ENCODE results near the gene VANGL1. TPM values are rescaled to one million over a fixed set of nuclear protein-coding genes. Genes with fewer than 3 reads are reported as not detected.

Gene VANGL1
- total RNA-seq, 1 experiment from 2014 or later = 20.5 TPM

GRCh38 chr1:115666206-115666605 is 24.4 kb downstream of the VANGL1 start:
- DNase-seq (ENCODE audit: extremely low read depth, low read depth) = no peak

GRCh38 chr1:115666702-115667101 is 24.9 kb downstream of the VANGL1 start:
- no peak for DNase-seq (ENCODE audit: extremely low read depth, low read depth)

DNA sequence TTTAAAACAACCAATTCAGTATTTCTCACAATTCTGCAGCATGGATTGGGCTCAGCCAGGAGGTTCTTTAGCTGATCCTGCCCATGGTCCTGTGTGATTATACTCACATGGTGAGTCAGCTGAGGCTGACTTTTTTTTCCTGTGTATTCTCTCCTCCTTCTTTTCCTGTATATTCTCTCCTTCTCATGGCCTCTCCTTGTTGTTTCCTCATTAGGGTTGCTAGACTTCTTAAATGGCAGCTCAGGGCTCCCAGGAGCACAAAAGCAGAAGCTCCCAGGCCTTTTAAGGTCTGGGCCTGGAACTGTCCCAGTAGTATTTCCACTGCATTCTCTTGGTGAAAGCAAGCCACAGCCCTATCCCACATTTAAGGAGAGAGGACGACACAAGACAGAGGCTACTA is 26.8 kb downstream of the VANGL1 start:
- DNase-seq (ENCODE audit: extremely low read depth, low read depth) = no peak

- DNase-seq (ENCODE audit: extremely low read depth, low read depth) = peak; percentile 47
These were observed 27.4 kb downstream of the VANGL1 start for GRCh38 chr1:115669002-115669673.

DNA sequence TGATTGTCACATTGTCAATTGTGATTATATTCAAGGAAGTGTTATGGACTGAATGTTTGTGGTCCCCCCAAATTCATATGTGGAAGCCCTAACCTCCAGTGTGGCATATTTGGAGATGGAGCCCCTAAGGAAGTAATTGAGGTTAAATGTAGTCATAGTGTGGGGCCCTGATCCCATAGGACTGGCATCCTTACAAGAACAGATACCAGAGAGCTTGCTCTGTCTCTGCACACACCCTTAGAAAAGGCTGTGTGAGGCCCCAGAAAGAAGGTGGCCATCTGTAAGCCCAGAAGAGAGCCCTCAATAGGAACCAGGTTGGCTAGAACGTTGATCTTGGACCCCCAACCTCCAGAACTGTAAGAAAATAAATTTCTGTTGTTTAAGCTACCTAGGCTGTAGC is 28.1 kb downstream of the VANGL1 start:
- DNase-seq (ENCODE audit: extremely low read depth, low read depth) = no peak

GRCh38 chr1:115670476-115671175 is 28.9 kb downstream of the VANGL1 start:
- DNase-seq (ENCODE audit: extremely low read depth, low read depth) = no peak

DNA sequence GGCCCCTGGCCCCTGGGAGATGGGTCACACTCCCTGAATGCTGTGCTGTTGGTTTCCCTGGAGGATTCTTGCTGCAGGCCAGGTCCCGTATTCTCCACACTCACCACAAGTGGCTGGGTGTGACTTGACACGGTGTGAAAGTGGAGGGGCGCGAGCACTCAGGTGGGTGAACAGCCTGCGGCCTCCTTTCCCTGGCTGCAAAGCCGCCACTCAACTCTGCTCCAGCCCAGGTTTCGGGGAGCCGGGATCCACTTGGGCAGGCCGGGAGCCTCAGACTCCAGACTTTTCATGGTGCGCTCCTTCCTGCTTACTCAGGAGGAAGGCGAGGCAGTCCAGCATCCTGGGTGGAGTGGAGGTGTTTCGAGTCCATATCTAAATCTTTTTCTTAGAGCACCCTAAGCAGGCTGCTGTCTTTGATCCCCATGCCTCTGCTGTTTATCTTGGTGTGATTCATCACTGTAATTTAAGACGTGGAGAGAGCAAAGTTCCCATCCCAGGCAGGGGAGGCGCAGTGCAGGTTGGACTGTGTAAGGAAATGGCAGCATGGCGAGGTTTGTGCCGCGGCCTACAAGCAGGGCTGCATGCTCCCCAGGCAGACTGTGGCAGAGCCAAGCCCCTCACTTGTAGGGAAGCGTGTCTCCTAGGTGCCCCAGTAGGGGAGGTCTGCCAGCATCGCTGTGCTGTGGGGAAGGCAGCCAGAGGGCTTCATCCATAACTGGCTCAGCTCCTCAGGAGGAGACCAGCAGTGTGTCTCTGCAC is 29.6 kb downstream of the VANGL1 start:
- peak; percentile 34 for DNase-seq (ENCODE audit: extremely low read depth, low read depth)

DNA sequence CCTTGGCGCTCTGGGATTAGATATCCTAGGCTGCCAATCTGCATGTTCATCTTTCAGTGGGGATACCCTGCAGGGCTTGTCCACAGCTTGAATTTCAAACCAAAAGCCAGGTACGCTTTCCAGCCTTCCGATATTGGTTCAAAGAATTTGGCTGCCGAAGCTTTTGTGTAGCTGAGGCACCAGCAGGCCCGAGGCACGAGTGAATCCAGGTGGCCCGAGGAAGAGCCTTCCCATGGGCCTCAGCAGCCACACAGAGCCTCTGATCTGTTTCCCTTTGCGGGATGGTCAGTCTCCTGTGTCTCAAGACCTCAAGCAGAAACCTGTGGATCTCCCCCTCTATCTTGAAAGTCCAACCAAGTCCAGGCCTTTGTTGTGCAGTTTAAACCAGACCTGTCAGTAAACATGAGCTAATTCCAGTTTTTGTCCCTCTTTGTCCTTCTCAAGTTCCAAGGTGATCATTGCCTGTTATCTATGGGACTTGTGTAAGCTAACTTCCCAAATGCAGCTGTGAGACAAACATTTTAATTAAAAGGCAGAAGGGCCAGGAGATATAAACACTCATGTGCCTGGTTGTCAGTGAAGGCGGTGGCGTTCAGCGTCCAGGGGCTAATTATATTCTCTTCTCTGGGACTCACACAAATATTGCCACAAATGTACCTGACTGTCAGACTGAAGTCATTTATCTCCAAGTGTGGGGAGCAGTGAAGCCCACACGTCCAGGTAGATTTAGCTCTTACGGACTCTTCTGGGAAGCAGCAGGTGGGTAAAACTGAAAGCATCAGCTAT is 30.6 kb downstream of the VANGL1 start:
- DNase-seq (ENCODE audit: extremely low read depth, low read depth) = no peak

DNA sequence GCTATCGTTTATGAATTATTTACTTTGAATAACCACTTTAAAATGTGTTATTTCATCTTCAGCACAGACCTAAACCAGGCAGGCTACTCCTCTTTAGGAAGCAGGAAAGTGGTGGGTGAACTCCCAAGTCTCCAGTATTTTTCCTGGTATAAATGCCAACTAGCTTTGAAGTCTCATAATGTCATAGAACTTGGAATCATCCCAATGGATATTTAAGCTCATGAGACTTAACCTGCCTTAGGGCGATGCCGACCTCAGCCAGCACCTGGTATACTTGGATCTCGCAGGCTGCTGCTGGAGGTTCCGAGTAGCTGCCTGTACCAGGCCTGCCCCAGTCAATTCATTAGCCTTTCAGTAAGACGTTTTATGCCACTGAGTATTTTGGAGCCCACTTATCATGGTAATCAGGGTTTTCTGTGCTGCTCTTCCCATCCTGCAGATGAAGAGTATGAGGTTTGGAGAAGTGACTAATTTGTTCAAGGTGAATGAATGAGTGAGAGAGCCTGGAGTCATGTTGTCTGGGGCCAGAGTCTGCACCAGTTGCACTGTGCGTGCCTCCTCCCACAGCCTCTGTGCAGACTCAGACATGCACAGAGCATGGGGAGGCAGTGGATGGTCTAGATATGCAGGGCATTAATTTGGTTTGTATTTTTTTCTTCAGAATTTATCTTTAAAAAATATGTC is 34.9 kb downstream of the VANGL1 start:
- DNase-seq (ENCODE audit: extremely low read depth, low read depth) = no peak

- no peak for DNase-seq (ENCODE audit: extremely low read depth, low read depth)
These were observed 35.4 kb downstream of the VANGL1 start for GRCh38 chr1:115677182-115677555.

DNA sequence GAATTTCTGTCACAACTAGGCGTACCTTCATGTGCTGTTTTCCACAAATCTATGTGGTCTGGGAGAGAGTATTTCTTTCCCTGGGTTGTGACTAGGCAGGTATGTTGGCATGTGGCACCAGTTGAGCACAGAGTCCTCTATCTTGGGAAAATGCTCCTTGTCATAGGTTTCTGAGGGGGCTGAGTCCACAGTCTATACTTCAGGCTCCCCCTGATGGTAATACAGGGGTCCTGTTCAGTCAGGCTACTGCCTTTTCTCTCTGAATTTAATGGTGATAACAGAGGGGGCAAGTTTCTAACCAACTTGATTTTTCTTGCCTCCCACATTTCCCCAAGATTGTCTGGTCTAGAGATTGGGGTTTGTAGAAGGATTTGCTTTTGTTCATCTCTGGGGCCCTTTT is 35.8 kb downstream of the VANGL1 start:
- DNase-seq (ENCODE audit: extremely low read depth, low read depth) = no peak

DNA sequence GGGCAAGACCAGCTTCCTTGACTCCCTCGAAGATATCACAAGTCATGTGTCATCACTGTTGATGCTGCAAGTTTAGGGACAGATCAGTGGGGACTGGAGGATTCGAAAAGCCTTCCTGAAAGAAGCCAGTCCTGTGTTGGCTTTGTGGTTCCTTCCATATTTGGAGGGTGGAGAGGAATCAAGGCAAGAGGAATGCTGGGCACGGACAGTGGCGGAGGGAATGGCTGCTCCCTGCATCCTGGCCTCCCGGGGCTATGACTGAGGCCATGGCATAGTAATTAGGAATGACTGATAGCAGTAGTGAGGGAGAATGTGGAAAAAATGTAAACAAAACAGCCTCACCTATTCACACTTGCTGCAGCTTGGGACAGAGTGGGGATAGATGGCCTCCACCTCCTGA is 36.4 kb downstream of the VANGL1 start:
- no peak for DNase-seq (ENCODE audit: extremely low read depth, low read depth)

DNA sequence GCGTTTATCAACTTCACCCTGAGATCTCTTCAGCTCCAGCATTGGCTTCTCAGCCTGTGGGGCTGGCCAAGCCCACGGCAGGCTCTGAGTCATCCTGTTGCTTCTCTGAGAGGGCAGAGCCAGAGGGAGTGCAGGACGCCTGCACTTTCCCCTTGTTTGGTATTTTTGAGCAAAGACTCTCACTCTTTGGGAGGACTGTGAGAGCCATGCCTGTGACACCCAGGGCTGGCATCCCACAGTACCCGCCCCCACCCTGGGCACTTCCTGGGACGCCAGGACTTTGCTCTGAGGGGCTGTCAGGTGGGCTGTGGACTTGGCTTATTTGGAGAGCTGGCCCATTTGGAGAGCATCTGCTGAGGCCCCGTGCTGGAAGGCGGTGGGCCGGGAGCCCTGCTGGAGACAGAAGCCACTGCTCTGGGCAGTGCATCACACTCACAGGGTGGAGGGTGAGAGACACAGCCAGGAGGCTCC is 37.4 kb downstream of the VANGL1 start:
- no peak for DNase-seq (ENCODE audit: extremely low read depth, low read depth)

DNA sequence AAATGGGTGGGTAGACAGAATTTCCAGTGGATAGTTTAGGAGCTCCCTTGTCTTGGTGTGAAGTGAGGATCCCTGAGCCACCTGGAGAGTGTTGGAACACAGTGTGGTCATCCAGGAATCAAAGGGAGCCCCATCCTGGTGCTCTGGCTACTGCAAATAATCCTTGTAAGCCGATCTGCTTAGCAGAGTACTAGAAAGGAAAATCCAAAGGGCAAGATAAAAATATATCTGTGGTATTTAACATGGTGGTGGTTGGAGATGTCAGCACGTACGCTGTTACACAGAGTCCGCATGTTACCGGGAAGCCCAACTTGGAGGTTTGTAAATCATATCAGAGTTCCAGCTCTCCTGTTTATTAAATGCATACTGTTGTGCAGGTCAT is 39.0 kb downstream of the VANGL1 start:
- no peak for DNase-seq (ENCODE audit: extremely low read depth, low read depth)

DNA sequence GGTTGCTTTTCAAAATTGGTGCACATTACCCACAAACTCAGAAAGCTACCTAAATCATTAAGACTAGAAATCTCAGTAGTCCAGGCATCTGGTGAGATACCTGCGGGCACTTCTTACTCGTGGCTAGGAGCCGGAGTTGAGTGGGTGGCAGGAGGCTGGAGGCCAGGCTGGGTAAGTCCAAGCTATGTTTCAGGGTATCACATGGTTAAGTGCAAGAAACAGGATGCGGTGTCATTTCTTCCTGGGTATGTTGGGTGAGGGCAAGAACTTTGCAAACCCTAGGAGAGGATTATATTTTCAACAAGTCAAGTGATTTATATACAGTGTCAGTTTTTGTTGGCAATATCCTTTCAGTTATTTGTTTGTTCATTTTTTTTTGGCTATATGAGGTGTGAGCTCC is 41.0 kb downstream of the VANGL1 start:
- no peak for DNase-seq (ENCODE audit: extremely low read depth, low read depth)

GRCh38 chr1:115685029-115685705 is 43.4 kb downstream of the VANGL1 start:
- peak; percentile 31 for DNase-seq (ENCODE audit: extremely low read depth, low read depth)

- no peak for DNase-seq (ENCODE audit: extremely low read depth, low read depth)
These were observed 46.0 kb downstream of the VANGL1 start for GRCh38 chr1:115687744-115688143.

DNA sequence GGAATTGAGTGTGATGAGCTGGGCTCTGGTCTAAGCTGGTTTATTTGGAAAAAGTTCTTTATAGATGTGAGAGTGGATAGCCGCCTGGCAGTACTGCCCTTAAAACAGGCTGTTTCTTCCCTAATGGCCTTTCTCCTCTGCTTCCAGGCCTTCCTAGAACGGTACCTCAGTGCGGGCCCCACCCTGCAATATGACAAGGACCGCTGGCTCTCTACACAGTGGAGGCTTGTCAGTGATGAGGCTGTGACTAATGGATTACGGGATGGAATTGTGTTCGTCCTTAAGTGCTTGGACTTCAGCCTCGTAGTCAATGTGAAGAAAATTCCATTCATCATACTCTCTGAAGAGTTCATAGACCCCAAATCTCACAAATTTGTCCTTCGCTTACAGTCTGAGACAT is 49.2 kb downstream of the VANGL1 start:
- DNase-seq (ENCODE audit: extremely low read depth, low read depth) = no peak

- no peak for DNase-seq (ENCODE audit: extremely low read depth, low read depth)
These were observed 50.5 kb downstream of the VANGL1 start for GRCh38 chr1:115692224-115692623.

- DNase-seq (ENCODE audit: extremely low read depth, low read depth) = no peak
These were observed 53.0 kb downstream of the VANGL1 start for GRCh38 chr1:115694805-115695204.
